ENCODE data around the gene LMO7.
"Not testable (repeated sequence)": the region's sequence is repeated elsewhere in the genome, so short reads cannot be mapped to it uniquely, and the experiment has no call there.

The LMO7 gene

DNA sequence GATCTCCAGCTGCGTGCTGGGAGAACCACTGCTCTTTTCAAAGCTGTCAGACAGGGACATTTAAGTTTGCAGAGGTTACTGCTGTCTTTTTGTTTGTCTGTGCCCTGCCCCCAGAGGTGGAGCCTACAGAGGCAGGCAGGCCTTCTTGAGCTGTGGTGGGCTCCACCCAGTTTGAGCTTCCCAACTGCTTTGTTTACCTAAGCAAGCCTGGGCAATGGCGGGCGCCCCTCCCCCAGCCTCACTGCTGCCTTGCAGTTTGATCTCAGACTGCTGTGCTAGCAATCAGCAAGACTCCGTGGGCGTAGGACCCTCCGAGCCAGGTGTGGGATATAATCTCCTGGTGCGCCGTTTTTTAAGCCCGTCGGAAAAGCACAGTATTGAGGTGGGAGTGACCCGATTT, 97.0 kb downstream of the LMO7 start:
- not testable (repeated sequence) for FAIRE-seq; DNase-seq (ENCODE audit: extremely low spot score, insufficient read length, low read depth)

DNA sequence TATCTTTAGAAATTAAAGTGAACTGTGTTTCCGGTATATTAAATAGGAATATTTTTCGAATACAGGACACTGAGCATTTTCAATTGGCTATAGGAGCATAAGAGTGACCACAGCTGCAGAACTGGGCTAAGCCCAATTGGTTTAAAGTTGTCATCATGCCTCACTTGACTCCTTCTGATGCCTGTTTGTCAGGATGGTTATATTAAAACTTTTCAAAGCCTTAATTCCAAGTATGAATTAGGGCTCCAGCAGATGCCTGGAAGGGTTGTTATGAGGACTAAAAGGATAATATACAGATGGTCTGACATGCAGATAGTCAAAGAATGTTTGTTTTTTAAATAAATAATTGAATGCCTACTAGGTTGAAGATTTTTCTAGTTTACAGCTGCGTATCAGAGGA, 100.0 kb downstream of the LMO7 start:
- DNase-seq (ENCODE audit: extremely low spot score, insufficient read length, low read depth) (no peak), FAIRE-seq (no peak)

DNA sequence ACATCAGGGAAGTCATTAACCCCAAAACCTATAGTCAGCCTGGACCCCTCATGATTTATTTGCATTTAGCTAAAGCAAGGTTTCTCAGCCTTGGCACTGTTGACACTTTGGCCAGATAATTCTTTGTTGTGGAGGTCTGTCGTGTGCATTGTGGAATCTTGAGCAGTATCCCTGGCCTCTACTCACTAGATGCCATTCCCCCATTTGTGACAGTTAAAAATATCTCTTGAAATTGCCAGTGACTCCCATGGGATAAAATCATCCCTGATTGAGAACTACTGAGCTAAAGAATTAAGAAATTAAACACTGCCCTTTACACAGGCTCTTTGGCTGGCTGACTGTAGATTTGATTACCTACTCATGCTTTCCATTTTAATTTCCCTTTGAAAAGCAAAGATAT, 102.7 kb downstream of the LMO7 start:
- peak; percentile 41 for FAIRE-seq
- no peak for DNase-seq (ENCODE audit: extremely low spot score, insufficient read length, low read depth)

DNA sequence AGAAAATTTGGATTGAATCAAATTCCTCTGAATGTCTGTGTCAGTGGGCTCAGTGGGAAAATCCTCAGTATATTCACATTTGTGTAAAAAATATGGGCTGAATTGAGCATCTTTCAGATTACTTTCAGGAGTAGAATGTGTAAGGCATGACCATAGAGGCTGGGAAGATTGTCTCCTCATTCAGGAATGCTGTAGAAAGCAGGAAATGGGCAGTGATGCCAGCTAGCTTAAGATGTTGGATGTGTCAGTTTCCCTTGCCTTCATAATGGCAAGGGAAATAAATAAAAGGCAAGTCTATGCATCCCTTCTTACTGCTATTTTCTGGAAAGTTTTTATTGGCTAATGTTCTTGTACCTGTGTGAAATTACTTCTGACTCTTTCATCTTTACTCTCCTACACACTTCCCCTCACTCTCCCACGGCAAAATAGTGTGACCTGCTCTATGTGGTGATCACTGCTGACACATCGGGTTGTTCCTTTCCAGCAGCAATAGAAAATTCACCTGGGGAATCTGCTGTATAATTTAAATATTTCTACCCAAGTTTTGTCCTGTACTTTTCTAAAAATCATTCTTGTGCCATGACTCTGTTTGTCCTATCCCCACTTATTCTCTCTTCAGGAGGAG, 103.2 kb downstream of the LMO7 start:
- DNase-seq (ENCODE audit: extremely low spot score, insufficient read length, low read depth) (no peak), FAIRE-seq (peak; percentile 57)

DNA sequence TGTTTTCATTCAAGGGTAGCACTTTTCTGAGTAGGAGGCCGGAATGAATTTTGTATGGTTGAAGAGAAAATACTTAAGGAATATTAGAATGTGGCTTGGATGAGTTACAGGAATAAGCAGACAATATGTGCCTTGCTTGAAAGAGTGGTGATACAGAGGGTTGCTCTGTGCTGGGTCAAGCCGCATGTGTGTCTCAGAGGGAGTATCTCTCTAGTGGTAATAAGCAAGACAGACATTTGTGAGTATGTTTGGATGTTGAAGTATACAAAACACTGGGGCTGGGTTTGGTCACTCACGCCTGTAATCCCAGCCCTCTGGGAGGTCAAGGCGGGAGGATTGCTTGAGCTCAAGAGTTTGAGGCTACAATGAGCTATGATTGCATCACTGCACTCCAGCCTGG, 103.9 kb downstream of the LMO7 start:
- DNase-seq (ENCODE audit: extremely low spot score, insufficient read length, low read depth) (no peak), FAIRE-seq (peak; percentile 42)

DNA sequence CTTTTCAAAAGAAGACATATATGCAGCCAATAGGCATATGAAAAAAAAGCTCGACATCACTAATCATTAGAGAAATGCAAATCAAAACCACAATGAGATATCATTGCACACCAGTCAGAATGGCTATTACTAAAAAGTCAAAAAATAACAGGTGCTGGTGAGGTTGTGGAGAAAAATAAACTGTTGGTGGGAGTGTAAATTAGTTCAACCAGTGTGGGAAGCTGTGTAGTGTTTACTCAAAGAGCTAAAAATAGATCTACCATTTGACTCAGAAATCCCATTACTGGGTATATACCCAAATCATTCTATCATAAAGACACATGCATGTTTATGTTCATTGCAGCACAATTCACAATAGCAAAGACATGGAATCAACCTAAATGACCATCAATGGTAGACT, 106.9 kb downstream of the LMO7 start:
- DNase-seq (ENCODE audit: extremely low spot score, insufficient read length, low read depth); FAIRE-seq: not testable (repeated sequence)

DNA sequence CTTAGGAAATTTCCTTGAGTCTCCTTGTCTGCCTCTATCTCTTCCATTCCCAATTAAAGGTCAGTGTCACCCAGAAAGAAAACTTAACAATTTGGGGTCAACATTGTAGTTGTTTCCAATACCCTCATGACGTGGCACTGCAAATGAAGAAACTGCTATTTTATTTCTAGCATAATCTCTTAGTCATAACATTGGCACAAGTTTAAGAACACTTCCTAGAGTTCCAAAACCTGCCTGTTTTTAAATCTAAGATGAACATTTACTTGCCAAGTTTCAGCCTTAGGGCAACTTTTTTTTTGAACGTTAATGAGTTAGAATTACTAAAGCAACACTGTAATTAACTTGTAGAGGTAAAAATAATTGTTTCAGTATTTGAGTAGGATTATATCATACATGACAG, 108.0 kb downstream of the LMO7 start:
- DNase-seq (ENCODE audit: extremely low spot score, insufficient read length, low read depth), result no peak
- FAIRE-seq, result no peak

DNA sequence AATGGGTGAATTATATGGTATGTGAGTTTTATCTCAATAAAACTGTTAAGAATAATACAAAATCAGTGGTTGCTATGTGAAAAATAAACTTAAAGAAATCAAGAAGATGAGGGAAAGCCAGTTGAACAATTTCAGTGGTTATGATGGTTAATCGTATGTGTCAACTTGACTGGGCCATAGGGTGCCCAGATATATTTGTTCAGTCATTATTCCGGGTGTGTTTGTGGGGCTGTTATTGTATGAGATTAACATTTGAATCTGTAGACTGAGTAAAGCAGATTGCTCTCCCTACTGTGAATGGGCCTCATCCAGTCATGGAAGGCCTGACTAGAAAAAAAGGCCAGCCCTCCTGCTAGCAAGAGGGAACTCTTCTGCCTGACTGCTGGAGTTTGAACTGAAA, 109.3 kb downstream of the LMO7 start:
- no peak for DNase-seq (ENCODE audit: extremely low spot score, insufficient read length, low read depth)
- no peak for FAIRE-seq

DNA sequence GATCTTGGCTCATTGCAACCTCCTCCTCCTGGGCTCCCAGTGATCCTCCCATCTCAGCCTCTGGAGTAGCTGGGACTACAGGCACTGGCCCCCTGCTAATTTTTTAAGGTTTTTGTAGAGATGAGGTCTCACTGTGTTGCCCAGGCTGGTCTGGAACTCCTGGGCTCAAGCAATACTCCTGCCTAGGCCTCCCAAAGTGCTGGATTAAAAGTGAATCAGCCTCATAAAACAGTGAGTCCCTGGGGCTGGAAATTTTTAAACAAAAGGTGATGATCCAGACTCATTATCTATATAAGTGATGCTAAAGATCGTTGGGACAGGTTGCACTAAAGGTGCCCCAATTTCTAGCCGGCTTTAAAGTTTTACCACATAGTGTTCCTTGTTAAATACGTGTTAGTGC, 112.7 kb downstream of the LMO7 start:
- FAIRE-seq (no peak), DNase-seq (ENCODE audit: extremely low spot score, insufficient read length, low read depth) (no peak)

DNA sequence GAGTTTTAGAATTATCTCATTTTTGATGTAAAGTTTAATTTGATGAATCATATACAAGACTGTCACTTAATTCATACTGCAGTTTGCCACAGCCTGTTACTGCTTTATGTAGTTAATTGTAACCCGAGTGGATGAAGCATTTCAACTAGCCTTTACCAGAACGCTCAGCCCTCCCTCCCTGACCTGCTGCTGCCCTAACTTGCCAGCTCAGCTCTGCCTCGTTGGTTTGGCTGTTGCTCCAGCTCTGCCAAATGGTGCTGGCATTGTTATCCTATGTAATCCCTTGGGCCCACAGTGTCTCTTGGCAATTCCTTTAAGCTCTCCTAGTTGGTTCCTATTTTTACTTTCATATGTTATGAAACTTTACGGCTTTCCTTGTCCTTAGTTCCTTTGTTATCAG, 113.3 kb downstream of the LMO7 start:
- no peak for DNase-seq (ENCODE audit: extremely low spot score, insufficient read length, low read depth)
- no peak for FAIRE-seq

DNA sequence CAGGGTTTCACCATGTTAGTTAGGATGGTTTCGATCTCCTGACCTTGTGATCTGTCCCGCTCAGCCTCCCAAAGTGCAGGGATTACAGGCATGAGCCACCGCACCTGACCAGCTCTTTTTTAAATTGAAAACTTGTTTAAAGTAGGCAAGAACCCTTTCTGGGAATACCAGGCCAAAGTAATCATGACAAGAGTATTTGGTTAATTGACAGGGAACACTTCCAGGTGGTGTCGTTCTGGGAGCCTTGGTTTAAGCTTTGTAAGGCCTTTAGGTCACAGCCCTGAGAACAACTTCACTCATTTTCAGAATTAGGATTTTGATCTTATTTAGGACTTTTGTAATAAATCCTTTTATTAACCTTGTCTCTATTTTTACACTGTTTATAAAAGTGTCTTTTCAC, 115.2 kb downstream of the LMO7 start:
- no peak for DNase-seq (ENCODE audit: extremely low spot score, insufficient read length, low read depth)
- peak; percentile 48 for FAIRE-seq

DNA sequence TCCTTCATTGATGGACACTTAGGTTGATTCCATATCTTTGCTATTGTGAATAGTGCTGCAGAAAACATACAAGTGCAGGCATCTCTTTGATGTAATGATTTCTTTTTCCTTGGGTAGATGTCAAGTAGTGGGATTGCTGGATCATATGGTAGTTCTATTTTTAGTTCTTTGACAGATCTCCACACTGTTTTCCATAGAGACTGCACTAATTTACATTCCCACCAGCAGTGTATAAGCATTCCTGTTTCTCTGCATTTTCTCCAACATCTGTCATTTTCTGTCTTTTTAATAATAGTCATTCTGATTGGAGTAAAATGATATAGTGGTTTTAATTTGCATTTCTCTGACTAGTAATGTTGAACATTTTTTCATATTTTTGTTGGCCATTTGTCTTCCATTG, 116.7 kb downstream of the LMO7 start:
- FAIRE-seq, result no peak

DNA sequence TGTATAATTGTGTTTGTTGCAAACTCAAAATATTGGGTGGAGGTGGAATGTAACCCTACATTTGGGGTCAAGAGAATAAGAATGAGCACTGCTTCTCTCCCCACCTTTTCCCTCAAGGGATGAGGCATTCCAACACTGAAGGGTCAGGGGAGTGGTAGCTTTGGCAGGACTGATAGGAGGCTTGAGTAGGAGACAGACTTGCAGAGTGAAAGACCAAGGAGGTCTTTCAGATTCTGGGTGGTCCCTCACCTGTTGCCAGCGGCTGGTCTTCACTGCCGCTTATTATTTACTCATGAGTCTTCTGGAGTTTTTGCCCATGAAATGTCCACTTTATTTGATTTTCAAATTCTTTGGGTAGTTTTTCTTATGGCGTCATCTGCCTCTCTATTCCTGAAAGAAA, 118.8 kb downstream of the LMO7 start:
- no peak for DNase-seq (ENCODE audit: extremely low spot score, insufficient read length, low read depth)
- FAIRE-seq, result no peak

More for the DNA sequence above, 116.7 kb downstream of the LMO7 start:
- no peak for DNase-seq (ENCODE audit: extremely low spot score, insufficient read length, low read depth)

DNA sequence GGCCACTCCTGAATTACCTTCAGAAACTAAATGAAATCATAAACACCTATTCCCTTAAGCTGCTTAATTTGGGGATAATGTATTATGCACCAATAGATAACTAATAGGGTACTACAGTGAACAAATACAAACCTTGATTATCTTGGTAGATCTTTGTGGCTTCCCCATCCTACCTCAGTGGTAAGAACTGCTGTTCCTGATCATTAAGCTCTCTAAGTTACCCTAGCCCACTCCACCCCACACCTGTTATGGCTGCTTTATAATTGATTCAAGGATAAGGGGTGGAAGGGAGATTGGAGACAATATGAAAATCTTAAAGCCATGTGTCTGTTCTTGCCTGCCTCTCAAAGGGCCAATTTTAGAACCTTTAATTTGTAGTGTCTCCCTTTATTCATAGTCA, 121.2 kb downstream of the LMO7 start:
- FAIRE-seq (no peak), DNase-seq (ENCODE audit: extremely low spot score, insufficient read length, low read depth) (no peak)

DNA sequence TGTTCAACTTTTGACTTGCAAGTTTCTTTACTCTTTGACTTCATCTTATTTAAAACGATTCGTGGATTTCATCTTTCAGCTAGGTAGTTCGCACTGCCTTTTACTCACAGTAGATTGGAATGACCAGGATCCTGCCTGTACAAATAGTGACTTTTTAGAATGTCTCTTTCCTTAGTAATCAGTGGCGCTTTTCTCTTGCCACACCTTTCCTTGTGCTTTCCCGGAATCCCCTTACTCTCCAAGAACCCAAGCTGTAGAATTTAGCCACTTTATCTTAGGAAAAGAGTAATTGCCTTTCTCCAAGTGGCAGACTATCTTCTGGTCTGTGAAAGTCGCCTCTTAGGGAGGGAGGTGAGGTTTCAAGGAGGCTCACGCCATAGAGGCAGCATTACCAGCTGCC, 123.4 kb downstream of the LMO7 start:
- FAIRE-seq, result no peak
- no peak for DNase-seq (ENCODE audit: extremely low spot score, insufficient read length, low read depth)

DNA sequence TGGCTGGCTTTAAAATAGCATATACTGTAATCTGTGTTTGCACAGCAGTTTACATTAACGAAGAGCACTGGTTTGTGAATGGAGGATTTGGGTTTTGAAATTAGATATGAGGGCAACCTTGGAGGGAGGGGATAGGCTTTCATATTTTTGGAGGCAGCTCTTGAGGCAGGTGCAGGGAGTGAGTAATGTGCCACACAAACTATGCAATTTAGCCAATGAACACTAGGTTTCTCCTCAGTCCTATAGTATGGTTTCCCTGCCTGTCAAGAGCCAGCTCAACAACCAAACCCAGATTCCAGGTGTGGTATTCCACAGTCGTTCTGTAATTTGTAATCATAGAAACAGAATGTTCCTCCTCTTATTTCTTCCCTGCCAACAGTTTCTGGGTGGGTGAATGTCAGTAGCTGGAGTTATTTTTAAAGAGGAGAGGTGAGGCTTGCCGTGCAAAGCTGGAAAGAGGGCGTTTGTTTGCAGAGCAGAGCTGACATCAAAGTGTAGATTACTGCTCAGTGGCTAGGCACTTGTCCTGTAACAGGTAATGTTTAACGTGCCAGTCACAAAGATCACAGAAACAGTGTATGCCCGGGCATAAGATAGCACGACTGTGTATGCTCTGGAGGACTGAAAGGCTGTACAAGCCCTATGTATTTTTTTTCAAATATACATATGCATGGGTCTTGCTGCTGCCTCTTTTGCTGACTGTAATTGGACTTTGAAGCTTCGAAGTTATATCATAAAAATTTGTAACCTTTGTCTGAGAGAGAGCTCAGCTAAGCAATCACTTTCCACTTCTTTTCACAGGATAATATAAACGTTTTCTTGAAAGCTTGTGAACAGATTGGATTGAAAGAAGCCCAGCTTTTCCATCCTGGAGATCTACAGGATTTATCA, 124.2 kb downstream of the LMO7 start:
- no peak for DNase-seq (ENCODE audit: extremely low spot score, insufficient read length, low read depth)
- FAIRE-seq, result no peak

DNA sequence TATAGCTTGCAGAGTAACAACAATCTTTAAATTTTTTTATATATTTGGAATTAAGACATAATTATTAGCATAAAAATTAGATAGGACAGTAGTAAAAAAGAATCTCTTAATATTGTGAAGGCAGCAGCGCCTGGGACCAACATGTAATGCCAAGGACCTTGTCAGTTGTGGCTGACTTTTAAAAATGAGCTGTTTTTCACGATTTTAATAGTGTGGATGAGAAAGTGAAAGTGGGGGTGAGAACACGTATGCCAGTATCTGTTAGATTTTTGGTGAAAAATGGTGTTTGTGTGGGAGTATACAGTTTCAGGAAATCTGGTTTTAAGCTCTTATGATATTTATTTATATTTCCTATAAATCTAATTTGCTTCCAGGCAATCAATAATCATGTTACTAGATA, 125.2 kb downstream of the LMO7 start:
- no peak for DNase-seq (ENCODE audit: extremely low spot score, insufficient read length, low read depth)
- FAIRE-seq, result no peak

DNA sequence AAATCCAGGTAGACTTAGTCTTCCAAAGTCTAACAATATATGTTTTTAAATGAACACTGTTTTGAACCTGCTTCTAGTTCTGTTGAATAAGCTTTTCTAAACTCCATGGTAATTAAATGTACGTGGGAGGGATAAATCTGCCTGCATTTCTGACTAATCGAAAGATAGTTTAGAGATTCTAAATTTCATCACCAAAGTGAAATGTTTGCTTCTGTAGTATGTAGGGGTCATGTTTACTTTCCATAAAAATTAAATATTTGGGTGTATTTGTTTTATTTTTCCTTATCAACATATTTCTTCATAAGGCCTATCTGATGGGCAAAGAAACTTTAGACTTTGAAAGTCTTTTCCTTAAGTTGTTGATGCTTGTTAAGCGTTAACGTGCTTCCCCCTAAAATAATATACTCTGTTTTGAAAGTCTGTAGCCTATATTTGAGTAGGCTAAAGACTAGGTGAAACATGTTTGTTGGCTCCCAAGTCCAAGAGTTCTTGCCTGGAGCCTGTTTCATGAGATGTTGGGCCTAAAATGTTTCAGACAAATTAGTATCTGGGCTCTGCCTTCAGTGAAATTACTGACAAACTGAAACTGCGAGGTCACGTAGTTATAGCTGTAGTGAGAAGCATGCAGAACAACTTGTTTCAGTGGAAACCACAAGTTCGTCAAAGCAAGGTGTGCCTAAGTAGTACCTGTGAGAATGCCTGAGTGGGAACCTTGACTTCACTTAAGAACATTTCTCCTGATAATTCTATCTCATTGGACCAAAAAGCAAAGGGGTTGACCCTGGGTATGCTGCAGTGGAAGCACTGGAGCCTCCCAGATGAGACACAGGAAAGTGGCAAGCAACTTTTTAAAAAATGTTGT, 126.2 kb downstream of the LMO7 start:
- FAIRE-seq, result peak; percentile 93
- peak; percentile 11 for DNase-seq (ENCODE audit: extremely low spot score, insufficient read length, low read depth)

DNA sequence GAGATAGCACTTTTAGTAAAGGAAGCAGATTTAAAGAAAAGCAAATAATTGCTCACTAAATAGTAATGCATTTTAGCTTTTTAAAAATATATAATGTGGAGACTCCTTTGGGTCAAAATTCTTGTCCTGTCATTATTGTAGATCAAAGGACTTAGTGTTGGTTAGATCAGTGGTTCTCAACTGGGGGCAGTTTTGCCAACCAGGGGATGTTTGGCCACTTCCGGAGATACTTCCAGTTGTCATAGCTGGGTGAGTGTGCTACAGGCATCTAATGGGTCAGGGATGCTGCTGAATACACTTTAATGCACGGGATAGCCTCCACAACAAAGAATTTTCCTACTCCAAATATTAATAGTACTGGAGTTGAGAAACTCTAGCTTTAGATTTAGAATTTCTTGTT, 126.8 kb downstream of the LMO7 start:
- no peak for FAIRE-seq

DNA sequence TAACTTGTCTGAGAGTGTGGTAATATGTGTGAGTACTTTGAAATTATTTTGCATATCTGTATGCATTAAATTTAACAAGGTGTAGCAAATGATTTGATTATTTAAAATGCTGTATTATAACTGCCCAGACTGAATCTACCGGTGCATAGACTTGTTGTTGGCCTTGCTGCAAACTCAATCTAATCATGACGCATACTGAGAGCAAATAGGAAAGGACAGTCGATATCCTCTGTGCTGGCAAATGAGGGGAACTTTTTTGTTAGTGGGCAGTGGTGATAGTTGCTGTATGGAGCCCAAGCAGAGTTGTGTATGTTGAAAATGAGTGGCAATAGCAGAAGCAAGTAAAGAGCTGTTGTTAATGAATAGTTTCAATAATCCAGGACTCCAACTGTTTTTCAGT, 127.4 kb downstream of the LMO7 start:
- no peak for FAIRE-seq
- DNase-seq (ENCODE audit: extremely low spot score, insufficient read length, low read depth), result no peak

More for the DNA sequence above, 126.8 kb downstream of the LMO7 start:
- DNase-seq (ENCODE audit: extremely low spot score, insufficient read length, low read depth), result no peak
